Measurements from ENCODE around the gene FBXL19.

DNA sequence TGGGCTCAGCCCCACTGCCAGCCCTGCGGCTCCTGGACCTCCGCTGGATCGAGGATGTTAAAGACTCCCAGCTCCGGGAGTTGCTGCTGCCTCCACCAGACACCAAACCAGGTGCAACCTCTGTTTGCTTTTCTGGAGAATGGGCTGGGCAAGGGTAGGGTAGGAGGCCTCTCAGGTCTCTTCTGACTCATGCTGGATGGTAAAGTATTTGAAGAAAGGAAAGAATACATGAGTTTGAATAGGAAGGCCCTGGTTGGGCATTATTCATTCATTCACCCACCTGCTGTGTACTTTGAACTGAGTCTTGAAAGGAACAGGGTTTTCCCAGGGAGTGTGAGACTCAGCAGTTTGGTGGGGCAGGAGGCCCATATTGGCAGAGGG lies 19.0 kb downstream of the FBXL19 start:
- TF ChIP-seq GATA2 (IDR thresholded peaks at IDR 0.05; ENCODE audit: low read depth, low read length) (no peak), GATA3 (IDR thresholded peaks at IDR 0.05; ENCODE audit: low read depth, low read length) (no peak)

All from SH-SY5Y (cell line).